ENCODE data around the gene IL4I1. TPM values are rescaled to one million over a fixed set of nuclear protein-coding genes. Genes with fewer than 3 reads are reported as not detected.
A peak's percentile ranks its signal among the peaks of the same experiment; 100 is the strongest.

Gene IL4I1
- total and polyA plus RNA-seq, 4 donors = 0.08 to 0.75 (median 0.23) TPM

GRCh38 chr19:49929611-49930482, 33.2 kb upstream of the IL4I1 start:
- peak overlapping the region; percentile 93 to 96 for H3K27ac ChIP-seq (ENCODE audit: low read depth in 1 of 2, low read length in 2 of 2)
- WGBS = 3% methylated on average over 43 of the region's 43 CpGs

More at GRCh38 chr19:49929611-49930482, 33.2 kb upstream of the IL4I1 start:
- peak overlapping the region; percentile 92 for H3K9ac ChIP-seq (ENCODE audit: low read depth in 1 of 2, low read length in 2 of 2)
- H3K9me3 ChIP-seq (ENCODE audit: control insufficient read depth in 4 of 4, low read length in 3 of 4) = no peaks in the 10 kb centered on the region
- H3K27me3 ChIP-seq (ENCODE audit: control insufficient read depth in 4 of 4, insufficient read depth in 4 of 4, low read length in 3 of 4) = no peaks in the 10 kb centered on the region
- H3K36me3 ChIP-seq (ENCODE audit: control insufficient read depth in 4 of 4, insufficient read depth in 3 of 4, low read depth in 1 of 4, low read length in 3 of 4) = peaks cover 3 to 17% (median 7%) of the 10 kb centered on the region in 4 donors
- peak; percentile 91 for DNase-seq (ENCODE audit: low spot score)
- TF ChIP-seq GABPA (IDR thresholded peaks at IDR 0.05 in 1 of 2, conservative IDR thresholded peaks at IDR 0.05 in 1 of 2) = no peak
- TF ChIP-seq REST (IDR thresholded peaks at IDR 0.05) = peak; percentile 79
- peak; percentile 62 for TF ChIP-seq SP1 (IDR thresholded peaks at IDR 0.05)
- TF ChIP-seq MAX (IDR thresholded peaks at IDR 0.05) = peak; percentile 79
- no peak for TF ChIP-seq YY1 (IDR thresholded peaks at IDR 0.05)
- peak in 1 of 2 donors; percentile 8 for TF ChIP-seq JUND (IDR thresholded peaks at IDR 0.05)
- peak in 1 of 2 donors; percentile 5 for TF ChIP-seq RXRA (IDR thresholded peaks at IDR 0.05)
- TF ChIP-seq CTCF (IDR thresholded peaks at IDR 0.05; ENCODE audit: low read depth, low read length, missing input control) = peak; percentile 13
- TF ChIP-seq ZBTB33 (IDR thresholded peaks at IDR 0.05) = peak; percentile 46
- peaks cover 6 to 34% (median 17%) of the 10 kb centered on the region in 4 donors for H3K4me1 ChIP-seq (ENCODE audit: control insufficient read depth in 4 of 4, insufficient read depth in 4 of 4, low read length in 3 of 4)
- H3K4me3 ChIP-seq (ENCODE audit: low read depth in 1 of 3, low read length in 3 of 3) = peak overlapping the region; percentile 92 to 97 (median 95)

All from liver (tissue), 9 donors.